ENCODE data around the gene JKAMP. TPM values are rescaled to one million over a fixed set of nuclear protein-coding genes. Genes with fewer than 3 reads are reported as not detected.

Gene JKAMP
- polyA plus RNA-seq, 1 experiment: 93.4 TPM

DNA sequence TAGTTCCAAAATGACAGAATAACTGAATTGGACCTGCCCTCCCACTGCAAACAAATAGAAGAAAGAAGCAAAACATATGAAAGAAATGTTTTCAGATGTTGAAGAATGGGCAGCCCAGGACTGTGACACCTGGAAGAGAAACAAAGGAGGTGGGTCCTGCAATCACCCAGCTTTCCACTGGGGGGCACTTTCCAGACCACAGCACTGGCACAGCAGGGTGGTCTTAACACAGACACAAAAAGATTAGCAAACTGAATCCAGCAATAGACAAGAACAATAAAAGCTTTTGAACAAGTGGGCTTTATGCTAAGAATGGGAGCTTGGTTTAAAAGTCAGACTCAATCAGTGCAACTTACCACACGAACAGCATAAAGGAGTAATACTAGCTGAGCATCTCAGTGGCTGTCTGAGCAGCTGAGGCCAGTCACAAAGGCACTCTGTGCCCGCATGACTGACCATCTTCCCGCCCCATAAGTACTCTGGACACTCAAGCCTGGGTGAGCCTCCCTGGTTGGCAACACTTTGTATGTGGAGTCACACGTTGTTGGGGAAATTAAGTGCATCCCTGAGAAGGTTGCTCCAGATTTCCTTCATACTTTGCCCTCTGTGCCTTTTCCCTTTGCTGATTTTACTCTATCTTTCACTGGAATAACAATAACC lies 27.7 kb downstream of the JKAMP start:
- TF ChIP-seq, protein P1, sequence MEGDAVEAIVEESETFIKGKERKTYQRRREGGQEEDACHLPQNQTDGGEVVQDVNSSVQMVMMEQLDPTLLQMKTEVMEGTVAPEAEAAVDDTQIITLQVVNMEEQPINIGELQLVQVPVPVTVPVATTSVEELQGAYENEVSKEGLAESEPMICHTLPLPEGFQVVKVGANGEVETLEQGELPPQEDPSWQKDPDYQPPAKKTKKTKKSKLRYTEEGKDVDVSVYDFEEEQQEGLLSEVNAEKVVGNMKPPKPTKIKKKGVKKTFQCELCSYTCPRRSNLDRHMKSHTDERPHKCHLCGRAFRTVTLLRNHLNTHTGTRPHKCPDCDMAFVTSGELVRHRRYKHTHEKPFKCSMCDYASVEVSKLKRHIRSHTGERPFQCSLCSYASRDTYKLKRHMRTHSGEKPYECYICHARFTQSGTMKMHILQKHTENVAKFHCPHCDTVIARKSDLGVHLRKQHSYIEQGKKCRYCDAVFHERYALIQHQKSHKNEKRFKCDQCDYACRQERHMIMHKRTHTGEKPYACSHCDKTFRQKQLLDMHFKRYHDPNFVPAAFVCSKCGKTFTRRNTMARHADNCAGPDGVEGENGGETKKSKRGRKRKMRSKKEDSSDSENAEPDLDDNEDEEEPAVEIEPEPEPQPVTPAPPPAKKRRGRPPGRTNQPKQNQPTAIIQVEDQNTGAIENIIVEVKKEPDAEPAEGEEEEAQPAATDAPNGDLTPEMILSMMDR (IDR thresholded peaks at IDR 0.05; ENCODE audit: insufficient read depth, low read depth, low read length): peak; percentile 43
- no peak for DNase-seq (ENCODE audit: low read depth)
- H3K4me3 ChIP-seq (ENCODE audit: low read depth, low read length): no peak overlapping the region
- CTCF ChIA-PET: interaction anchor here (1.0 to 1.6 kb wide), 8 partner anchors 9 to 384 kb away, joined by 3 to 9 read pairs (median 4); partner anchors contain the start of gene CCDC175
- no peaks in the 10 kb centered on the region for H3K36me3 ChIP-seq (ENCODE audit: control insufficient read depth, insufficient read depth, low read length)
- no peaks in the 10 kb centered on the region for H3K27me3 ChIP-seq (ENCODE audit: control insufficient read depth, insufficient read depth, low read length)
- POLR2A ChIA-PET: no interaction called here

DNA sequence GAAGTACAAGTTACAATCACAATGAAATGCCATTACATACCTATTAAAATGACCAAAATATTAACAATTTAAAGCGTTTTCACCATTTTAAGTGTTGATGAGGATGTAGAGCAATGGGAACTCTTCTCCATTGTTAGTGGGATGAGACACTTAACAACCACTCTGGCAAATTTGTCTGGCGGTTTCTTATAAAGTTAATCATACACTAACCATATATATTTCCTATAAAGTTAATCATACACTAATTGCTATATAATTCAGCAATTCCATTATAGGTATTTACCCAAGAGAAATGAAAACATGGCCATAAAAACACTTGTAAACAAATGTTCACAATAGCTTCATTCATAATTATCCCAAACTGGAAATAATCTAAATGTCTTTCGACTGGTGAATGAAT lies 35.9 kb downstream of the JKAMP start:
- no peaks in the 10 kb centered on the region for H3K27me3 ChIP-seq (ENCODE audit: control insufficient read depth, insufficient read depth, low read length)
- TF ChIP-seq, protein P1 (IDR thresholded peaks at IDR 0.05; ENCODE audit: insufficient read depth, low read depth, low read length): no peak
- POLR2A ChIA-PET: no interaction called here

GRCh38 chr14:59529189-59529588 lies 44.9 kb downstream of the JKAMP start:
- ChIA-PET CTCF (interaction anchor here (0.6 to 0.9 kb wide), 2 partner anchors 17 to 52 kb away, joined by 3 read pairs; no protein-coding TSS in a partner anchor), POLR2A (no interaction called here)
- peaks cover 2% of the 10 kb centered on the region; the same call in 1 of the 2 replicates for H3K27me3 ChIP-seq (ENCODE audit: control insufficient read depth, insufficient read depth, low read length)
- no peaks in the 10 kb centered on the region for H3K36me3 ChIP-seq (ENCODE audit: control insufficient read depth, insufficient read depth, low read length)
- no peak for DNase-seq (ENCODE audit: low read depth)
- H3K4me3 ChIP-seq (ENCODE audit: low read depth, low read length): no peak overlapping the region
- TF ChIP-seq, protein P1 (IDR thresholded peaks at IDR 0.05; ENCODE audit: insufficient read depth, low read depth, low read length): no peak

More for the DNA sequence above, 35.9 kb downstream of the JKAMP start:
- no peak for DNase-seq (ENCODE audit: low read depth)
- Histone ChIP-seq H3K4me3 (ENCODE audit: low read depth, low read length) (no peak overlapping the region), H3K36me3 (ENCODE audit: control insufficient read depth, insufficient read depth, low read length) (no peaks in the 10 kb centered on the region)
- CTCF ChIA-PET: interaction anchor here (1.7 kb wide), 1 partner anchor 8 kb away, joined by 4 read pairs; no protein-coding TSS in a partner anchor

DNA sequence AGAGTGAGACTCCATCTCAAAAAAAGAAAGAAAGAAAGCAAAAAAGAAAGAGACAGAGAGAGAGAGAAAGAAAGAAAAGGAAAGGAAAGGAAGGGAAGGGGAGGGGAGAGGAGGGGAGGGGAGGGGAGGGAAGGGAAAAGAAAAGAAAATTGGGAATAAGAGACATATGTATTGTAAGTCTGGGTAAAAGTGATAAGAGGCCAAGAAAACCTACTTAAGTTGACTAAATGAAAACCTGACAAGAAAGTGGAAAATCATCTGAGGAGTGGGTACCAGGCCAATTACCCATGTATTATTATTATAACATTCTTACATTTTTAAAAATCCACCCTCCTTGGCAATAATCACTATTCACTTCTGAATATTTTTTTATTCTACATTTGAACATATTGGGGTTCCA lies 46.0 kb downstream of the JKAMP start:
- ChIA-PET POLR2A (no interaction called here), CTCF (no interaction called here)
- TF ChIP-seq, protein P1 (IDR thresholded peaks at IDR 0.05; ENCODE audit: insufficient read depth, low read depth, low read length): no peak
- Histone ChIP-seq H3K27me3 (ENCODE audit: control insufficient read depth, insufficient read depth, low read length) (peaks cover 2% of the 10 kb centered on the region; the same call in 1 of the 2 replicates), H3K4me3 (ENCODE audit: low read depth, low read length) (no peak overlapping the region), H3K36me3 (ENCODE audit: control insufficient read depth, insufficient read depth, low read length) (no peaks in the 10 kb centered on the region)
- no peak for DNase-seq (ENCODE audit: low read depth)

DNA sequence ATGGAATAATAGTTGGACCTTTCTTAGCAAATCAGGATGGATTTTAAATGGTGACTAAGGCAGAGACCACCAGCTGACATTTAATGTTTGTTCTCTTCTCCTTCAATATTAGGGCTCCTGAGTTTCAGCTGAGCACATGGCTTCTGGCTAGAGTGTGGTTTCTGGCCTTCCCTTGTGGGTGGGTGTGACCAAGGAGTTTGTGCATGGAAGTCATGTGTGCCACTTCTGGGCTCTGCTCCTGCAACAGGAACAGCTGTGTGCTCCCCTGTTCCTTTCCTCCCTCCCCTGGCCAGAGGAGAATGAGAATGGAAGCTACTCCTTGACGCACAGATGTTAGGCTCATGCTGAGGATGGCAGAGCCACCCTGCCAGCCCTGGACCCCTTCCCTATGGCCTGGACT lies 48.1 kb downstream of the JKAMP start:
- Histone ChIP-seq H3K27me3 (ENCODE audit: control insufficient read depth, insufficient read depth, low read length) (peaks cover 2% of the 10 kb centered on the region; the same call in 1 of the 2 replicates), H3K36me3 (ENCODE audit: control insufficient read depth, insufficient read depth, low read length) (no peaks in the 10 kb centered on the region), H3K4me3 (ENCODE audit: low read depth, low read length) (no peak overlapping the region)
- CTCF ChIA-PET: no interaction called here
- POLR2A ChIA-PET: no interaction called here
- DNase-seq (ENCODE audit: low read depth): no peak
- TF ChIP-seq, protein P1 (IDR thresholded peaks at IDR 0.05; ENCODE audit: insufficient read depth, low read depth, low read length): no peak

Data from BJ (cell line).